Fibroblast of lung (primary cell): ENCODE data around the gene TMEM161A.

ENCODE experiments used
- CTCF ChIP-seq, 2 donors: IDR thresholded peaks in 1 of 2; conservative IDR thresholded peaks in 1 of 2; 1 replicate in 1 of 2; 2 replicates in 1 of 2; pipeline ENCODE4 v1.5.1; 2011 to 2012; ENCODE audit warnings: low read length in 2 of 2, control low read depth in 1 of 2, inconsistent platforms in 1 of 2, low read depth in 1 of 2, mild to moderate bottlenecking in 1 of 2
- EZH2 ChIP-seq: IDR thresholded peaks from 2 replicates; pipeline ENCODE4 v1.5.1; 2012; ENCODE audit warnings: low read length, control low read depth, mild to moderate bottlenecking; ENCODE audit errors: missing control alignments

GRCh38 chr19:19120308-19121231, 17.7 kb downstream of the TMEM161A start:
- TF ChIP-seq CTCF (conservative IDR thresholded peaks at IDR 0.05 in 1 of 2, IDR thresholded peaks at IDR 0.05 in 1 of 2; ENCODE audit: low read depth in 1 of 2, low read length in 2 of 2) (no peak), EZH2 (no peak)
